ENCODE results near the gene FRK.

- TF ChIP-seq POLR2AphosphoS5 (IDR thresholded peaks at IDR 0.05) (no peak), EP300 (IDR thresholded peaks at IDR 0.05; ENCODE audit: low read depth) (no peak)
These were observed 170.5 kb downstream of the FRK start for GRCh38 chr6:115890238-115890637.
